BLaER1 (cell line): ENCODE data around the gene CBS.
"Not testable (repeated sequence)": the region's sequence is repeated elsewhere in the genome, so short reads cannot be mapped to it uniquely, and the experiment has no call there.

ENCODE experiments used
- H3K27ac ChIP-seq: shearing (Covaris generic); formaldehyde crosslinking; 2 replicates; pipeline ENCODE4 v1.8.1; 2022
- H3K27me3 ChIP-seq: shearing (Covaris generic); formaldehyde crosslinking; 2 replicates; pipeline ENCODE4 v1.8.1; 2022
- H3K36me3 ChIP-seq: shearing (Covaris generic); formaldehyde crosslinking; 2 replicates; pipeline ENCODE4 v1.8.1; 2022
- H3K4me1 ChIP-seq: shearing (Covaris generic); formaldehyde crosslinking; 2 replicates; pipeline ENCODE4 v1.8.1; 2022
- H3K4me2 ChIP-seq: shearing (Covaris generic); formaldehyde crosslinking; 2 replicates; pipeline ENCODE4 v1.8.1; 2022
- H3K4me3 ChIP-seq: shearing (Covaris generic); formaldehyde crosslinking; 2 replicates; pipeline ENCODE4 v1.8.1; 2022
- H3K9ac ChIP-seq: shearing (Covaris generic); formaldehyde crosslinking; 2 replicates; pipeline ENCODE4 v1.8.1; 2022
- H3K9me3 ChIP-seq: shearing (Covaris generic); formaldehyde crosslinking; 2 replicates; pipeline ENCODE4 v1.8.1; 2022
- H4K20me1 ChIP-seq: shearing (Covaris generic); formaldehyde crosslinking; 2 replicates; pipeline ENCODE4 v1.8.1; 2022

Gene CBS

DNA sequence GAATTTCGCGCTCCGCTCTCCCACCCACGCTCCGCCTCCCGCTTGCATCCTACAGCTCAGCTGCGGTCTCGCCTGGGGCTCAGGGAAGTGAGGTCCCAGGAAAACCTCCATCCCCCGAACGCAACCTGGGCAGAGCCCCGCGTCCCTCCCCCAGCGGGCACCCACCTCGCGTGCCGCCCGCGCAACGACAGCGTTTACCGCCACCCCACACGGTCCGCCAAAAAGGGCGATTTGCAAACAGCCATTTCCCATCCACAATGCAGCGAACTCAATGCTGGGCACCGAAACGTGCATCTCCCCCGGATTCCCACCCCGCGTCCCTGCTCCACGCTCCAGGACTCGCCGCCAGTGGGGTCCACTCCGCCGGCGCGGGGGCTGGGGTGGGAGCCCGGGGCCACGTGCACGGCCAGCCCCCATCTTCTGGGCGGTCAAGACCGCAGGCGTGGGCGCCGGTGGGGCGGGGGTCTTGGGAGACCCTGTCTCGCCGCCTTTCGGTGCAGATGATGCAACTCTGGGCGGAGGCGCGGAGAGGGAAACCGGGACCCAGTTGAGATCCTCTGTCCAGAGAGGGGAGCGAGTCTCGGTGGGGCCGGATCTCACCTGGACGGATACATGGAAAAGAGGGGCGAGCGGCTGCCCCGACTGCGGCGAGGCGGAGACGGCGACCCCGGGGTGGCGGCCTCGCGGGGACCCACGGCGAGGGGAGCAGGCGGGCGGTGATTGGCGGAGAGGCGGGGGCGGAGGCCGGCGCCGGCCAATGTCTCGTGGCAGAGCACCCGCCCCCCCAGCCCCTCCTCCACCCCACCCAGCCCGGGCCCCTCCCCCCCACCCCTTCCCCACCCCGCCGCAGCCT is at the start of gene CBS:
Gene CBS, minus strand, starts transcription at position 666 of the 853 bp plus-strand sequence. CDS start 3,642 bp downstream, outside the sequence.
- H3K27me3 ChIP-seq, H3K4me3 ChIP-seq, H3K9me3 ChIP-seq, H3K4me1 ChIP-seq, H3K4me2 ChIP-seq, H3K27ac ChIP-seq, H3K9ac ChIP-seq, H4K20me1 ChIP-seq, H3K36me3 ChIP-seq: not testable (repeated sequence)

DNA sequence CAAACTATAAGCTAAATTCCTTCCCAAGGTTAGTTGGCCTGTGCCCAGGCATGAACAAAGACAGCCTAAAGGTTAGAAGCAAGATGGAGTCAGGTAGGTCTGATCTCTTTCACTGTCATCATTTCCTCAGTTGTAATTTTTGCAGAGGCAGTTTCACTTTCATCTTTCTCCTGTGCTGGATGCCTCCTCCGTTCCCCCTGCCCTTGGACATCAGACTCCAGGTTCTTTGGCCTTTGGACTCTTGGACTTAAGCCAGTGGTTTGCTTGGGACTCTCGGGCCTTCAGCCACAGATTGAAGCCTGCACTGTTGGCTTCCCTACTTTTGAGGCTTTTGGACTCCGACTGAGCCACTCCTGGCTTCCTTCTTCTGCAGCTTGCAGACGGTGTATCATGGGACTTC is 40.3 kb upstream of the CBS start:
- not testable (repeated sequence) for H3K9me3 ChIP-seq, H3K36me3 ChIP-seq, H3K4me2 ChIP-seq, H3K9ac ChIP-seq, H4K20me1 ChIP-seq, H3K4me1 ChIP-seq, H3K4me3 ChIP-seq, H3K27me3 ChIP-seq, H3K27ac ChIP-seq

DNA sequence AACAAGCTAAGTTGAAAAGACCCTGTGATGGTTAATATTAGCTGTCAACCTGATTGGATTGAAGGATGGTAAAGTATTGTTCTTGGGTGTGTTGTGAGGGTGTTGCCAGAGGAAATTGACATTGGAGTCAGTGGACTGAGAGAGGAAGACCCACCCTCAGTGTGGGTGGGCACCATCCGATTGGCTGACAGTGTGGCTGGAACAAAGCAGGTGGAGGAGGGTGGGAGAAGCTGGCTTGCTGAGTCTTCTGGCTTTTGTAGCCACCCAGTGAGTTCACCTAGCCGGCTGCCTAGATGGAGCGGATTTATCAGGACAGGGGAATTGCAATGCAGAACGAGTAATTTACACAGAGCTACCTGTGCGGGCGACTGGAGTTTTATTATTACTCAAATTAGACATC is 38.8 kb upstream of the CBS start:
- not testable (repeated sequence) for H3K27me3 ChIP-seq, H3K9me3 ChIP-seq, H3K27ac ChIP-seq, H3K9ac ChIP-seq, H4K20me1 ChIP-seq, H3K4me1 ChIP-seq, H3K4me3 ChIP-seq, H3K36me3 ChIP-seq, H3K4me2 ChIP-seq

DNA sequence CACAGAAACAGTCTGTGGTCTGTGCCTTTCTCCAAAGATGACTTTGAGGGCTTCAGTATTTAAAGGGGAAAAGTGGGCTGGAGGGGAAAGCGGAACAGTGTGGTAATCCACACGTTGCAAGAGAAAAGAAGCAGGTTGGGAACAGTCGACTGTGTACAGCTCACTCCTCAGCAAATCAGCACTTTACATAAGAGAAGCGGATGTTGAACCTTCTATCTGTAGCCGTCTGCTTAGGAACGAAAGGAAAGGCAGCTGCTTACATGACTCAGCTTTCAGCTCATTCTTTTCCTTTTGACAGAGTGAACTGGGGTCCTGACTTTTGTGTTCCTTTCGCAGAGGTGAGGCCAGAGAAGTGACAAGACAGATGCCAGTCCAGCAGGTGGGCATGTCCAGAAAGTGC is 33.4 kb upstream of the CBS start:
- not testable (repeated sequence) for H3K9me3 ChIP-seq, H3K4me2 ChIP-seq, H3K9ac ChIP-seq, H3K4me3 ChIP-seq, H4K20me1 ChIP-seq, H3K27ac ChIP-seq, H3K27me3 ChIP-seq, H3K36me3 ChIP-seq, H3K4me1 ChIP-seq

DNA sequence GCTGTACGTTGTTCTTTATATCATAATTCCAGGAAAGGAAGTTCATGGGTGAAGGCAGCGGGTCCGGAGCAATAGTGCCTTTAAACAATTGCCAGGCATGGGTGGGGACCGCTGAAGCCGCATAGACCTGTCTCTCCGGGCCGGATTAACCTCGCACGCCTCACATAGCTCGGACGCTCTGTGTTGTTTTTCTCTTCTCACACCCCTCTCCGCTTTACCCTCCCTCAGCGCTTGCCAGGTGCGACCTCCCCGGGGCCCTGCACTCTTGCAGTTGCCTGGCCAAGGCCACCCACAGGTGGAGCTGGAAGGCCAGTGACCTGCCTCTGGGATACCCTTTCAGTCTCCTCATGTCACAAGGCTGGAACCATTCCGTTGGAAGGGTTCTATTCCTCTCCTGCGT is 32.5 kb upstream of the CBS start:
- not testable (repeated sequence) for H3K4me1 ChIP-seq, H3K9ac ChIP-seq, H3K4me3 ChIP-seq, H3K36me3 ChIP-seq, H4K20me1 ChIP-seq, H3K4me2 ChIP-seq, H3K27me3 ChIP-seq, H3K9me3 ChIP-seq, H3K27ac ChIP-seq

DNA sequence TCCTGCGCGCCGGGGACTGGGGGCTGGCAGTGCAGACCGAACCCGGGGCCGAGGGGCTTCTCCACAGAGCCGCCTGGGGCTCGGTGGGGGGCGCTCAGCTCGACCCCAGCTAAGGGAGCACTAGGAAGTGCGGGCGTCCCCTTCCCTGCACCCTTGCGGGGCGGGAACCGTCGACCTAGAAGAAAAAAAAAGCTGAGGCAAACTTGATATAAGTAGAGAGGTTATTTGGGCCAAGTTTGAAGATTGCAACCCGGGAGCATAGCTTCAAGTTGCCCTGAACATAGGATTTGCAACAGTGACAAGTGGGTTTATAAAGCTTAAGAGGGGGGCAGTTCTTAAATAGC is 32.1 kb upstream of the CBS start:
- not testable (repeated sequence) for H3K9me3 ChIP-seq, H3K36me3 ChIP-seq, H3K4me1 ChIP-seq, H4K20me1 ChIP-seq, H3K9ac ChIP-seq, H3K27ac ChIP-seq, H3K4me3 ChIP-seq, H3K4me2 ChIP-seq, H3K27me3 ChIP-seq

DNA sequence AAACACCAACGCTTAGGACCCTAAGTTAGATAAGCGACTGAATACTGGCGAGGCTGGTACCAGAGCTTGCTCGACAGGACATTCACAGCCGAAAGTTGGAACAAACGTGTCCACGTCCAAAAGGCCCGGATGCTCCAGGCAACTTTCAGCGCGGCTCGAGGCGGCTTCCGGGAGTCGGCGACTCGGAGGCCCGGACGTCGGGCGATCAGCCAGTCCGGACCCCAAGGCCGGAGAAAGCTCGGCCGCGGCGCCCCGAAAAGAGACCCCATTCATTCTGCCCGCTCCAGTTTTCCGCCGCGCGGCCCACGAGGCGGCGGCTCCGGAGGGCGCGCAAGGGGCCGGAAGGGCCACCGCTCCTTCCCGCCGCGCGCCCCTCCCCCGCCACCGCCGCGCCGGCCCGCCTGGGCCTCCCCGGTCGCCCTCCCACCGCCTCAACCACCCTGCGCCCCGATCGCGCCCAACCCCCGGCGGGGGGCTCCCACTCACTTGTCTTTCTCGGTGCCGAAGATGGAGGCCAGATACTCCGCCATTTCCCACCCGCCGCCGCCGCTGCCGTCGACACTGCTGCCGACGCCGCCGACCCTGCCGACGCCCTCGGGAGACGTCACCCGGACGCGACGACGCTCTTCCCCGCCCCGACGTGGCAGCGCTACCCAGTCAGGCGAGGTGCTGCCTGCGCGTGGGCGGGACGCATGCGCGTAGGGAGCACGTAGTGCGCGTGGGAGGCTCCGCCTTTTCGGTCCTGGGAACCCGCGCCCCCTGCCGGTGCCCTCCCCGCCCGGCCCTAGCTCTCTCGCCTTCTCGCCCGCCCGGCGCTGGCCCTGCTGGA is 31.5 kb upstream of the CBS start, which contains the start of gene U2AF1:
Gene U2AF1, minus strand, starts transcription at position 606 of the 829 bp plus-strand sequence. Its CDS starts 76 bp downstream, at position 530.
- not testable (repeated sequence) for H3K27ac ChIP-seq, H3K9ac ChIP-seq, H3K4me3 ChIP-seq, H3K27me3 ChIP-seq, H3K4me2 ChIP-seq, H3K36me3 ChIP-seq, H3K9me3 ChIP-seq, H3K4me1 ChIP-seq, H4K20me1 ChIP-seq

DNA sequence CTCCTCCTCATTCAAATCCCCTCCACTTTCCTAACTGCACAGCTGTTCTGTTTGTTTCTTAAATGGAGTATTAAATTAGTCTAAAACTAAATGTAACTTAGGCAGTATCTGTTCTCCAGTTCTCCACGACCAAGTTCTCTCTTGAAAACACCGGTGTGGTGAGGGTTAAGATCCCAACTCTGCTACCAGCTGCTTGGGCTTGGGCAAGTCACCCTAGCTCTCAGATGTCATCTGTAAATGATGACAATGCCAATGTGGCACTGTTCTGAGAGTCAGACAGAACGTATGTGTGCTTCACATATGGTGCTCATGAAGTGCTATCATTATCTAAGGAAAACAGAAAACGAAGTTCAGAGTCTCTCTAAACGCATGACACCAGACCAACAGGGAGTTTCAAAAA is 29.0 kb upstream of the CBS start:
- H3K27ac ChIP-seq, H3K9ac ChIP-seq, H3K4me1 ChIP-seq, H3K36me3 ChIP-seq, H3K4me2 ChIP-seq, H4K20me1 ChIP-seq, H3K9me3 ChIP-seq, H3K27me3 ChIP-seq, H3K4me3 ChIP-seq: not testable (repeated sequence)

DNA sequence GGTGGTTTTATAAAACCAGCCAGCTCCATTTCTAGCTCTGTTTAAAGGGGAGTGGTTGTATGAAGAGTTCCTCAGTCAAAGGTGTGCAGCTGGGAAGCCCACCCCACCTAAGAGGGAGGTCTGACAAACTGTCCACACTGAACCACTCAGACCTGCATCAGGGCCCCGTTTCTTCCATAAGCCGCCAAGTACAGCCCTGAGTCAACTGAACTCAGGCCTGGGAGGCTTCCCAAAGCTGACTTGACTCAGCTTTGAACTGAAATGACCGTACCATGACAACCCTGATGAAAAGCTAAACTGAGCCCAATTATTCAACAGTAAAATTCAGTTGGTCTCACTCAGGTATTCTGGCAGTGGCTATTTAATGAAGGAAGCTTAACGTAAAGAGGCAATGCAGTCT is 26.6 kb upstream of the CBS start:
- H3K4me2 ChIP-seq, H3K36me3 ChIP-seq, H3K4me3 ChIP-seq, H3K9ac ChIP-seq, H3K27ac ChIP-seq, H3K4me1 ChIP-seq, H3K9me3 ChIP-seq, H4K20me1 ChIP-seq, H3K27me3 ChIP-seq: not testable (repeated sequence)

DNA sequence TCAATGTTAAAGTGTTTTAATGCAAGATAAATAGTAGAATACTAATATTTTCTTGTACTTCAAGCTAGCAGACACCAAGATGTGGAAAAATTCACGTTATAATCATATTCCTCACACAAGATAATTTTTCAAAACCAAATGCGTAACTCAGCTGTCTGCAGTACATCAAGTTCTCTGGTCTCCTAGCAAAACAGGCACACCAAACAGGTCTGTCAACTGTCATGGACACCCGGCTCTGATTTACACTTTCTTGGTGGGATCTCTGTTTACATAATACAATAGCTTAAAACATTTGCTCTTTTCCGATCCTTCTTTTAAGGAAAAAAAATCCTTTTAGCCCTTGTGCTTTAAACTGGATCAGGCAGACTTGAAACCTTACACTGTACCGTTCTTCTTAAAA is 26.0 kb upstream of the CBS start:
- H3K27ac ChIP-seq, H3K9me3 ChIP-seq, H3K4me3 ChIP-seq, H4K20me1 ChIP-seq, H3K36me3 ChIP-seq, H3K4me2 ChIP-seq, H3K4me1 ChIP-seq, H3K9ac ChIP-seq, H3K27me3 ChIP-seq: not testable (repeated sequence)

DNA sequence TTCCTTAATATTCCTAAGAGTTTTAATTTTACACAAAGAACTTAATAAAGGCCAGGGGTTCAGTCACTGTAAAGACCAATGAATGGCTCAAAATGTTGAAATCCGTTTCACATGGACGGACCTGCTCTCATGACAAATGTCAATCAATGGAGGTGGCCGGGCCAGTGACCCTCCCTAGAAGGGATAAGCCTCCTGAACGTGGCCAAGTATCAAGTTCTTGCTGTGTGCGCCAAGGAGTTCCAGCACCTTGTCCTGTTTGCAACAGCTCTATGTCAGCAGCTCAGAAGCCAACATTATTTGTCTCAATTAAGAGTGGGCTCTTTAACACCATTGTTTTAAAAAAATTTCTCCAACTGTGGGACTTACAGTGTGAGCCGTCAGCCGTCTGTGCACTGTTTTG is 25.4 kb upstream of the CBS start:
- not testable (repeated sequence) for H3K27ac ChIP-seq, H4K20me1 ChIP-seq, H3K4me3 ChIP-seq, H3K36me3 ChIP-seq, H3K27me3 ChIP-seq, H3K9ac ChIP-seq, H3K9me3 ChIP-seq, H3K4me2 ChIP-seq, H3K4me1 ChIP-seq

DNA sequence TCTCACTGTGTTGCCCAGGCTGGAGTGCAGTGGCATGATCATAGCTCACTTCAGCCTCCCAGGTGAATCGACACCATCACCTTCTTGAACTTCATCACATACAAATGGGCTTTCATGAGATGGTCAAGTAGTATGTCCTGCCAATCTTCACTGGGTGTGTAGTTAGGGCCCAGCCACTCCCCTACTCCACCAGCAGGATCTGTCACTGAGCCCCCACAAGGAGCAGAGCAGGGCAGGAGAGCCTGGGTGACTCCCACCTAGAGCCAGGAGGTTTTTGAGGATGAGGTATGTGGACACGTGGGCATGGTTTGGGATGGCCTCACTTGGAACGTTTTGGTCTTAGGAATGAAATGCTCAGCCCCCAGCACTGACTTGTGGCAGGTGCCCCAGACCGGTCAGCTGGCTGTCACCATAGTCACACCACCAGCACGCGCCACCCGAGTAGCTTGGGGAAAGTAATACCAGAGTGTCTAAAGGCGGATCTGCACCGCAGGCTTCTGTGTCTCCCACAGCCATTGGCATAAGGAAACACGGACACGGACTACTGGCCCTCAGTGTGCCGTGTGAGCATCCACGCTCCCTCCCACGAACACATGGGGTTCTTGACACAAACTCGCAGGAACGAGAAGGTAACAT is 16.5 kb upstream of the CBS start:
- H3K27ac ChIP-seq, H3K4me1 ChIP-seq, H3K4me3 ChIP-seq, H3K9ac ChIP-seq, H3K27me3 ChIP-seq, H4K20me1 ChIP-seq, H3K9me3 ChIP-seq, H3K36me3 ChIP-seq, H3K4me2 ChIP-seq: not testable (repeated sequence)

DNA sequence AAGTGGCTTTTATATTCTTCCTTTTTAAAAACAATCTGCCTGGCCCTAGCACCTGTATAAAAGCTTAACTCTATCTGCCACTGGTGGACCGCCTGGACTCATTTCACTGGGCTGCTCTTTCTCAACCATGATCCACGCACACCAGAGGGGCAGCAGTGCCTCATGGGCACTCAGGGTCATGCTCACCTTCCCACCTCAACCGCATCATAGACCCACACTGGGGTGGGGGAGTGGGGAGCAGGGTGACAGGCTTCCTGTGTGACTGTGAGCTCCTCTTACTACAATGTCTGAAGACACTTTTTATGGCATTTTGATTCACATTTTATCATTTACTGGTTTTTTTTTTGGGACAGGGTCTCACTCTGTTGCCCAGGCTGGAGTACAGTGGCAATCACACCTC is 15.3 kb upstream of the CBS start:
- H3K27me3 ChIP-seq, H3K9me3 ChIP-seq, H3K4me3 ChIP-seq, H3K27ac ChIP-seq, H3K9ac ChIP-seq, H3K4me2 ChIP-seq, H3K4me1 ChIP-seq, H4K20me1 ChIP-seq, H3K36me3 ChIP-seq: not testable (repeated sequence)

DNA sequence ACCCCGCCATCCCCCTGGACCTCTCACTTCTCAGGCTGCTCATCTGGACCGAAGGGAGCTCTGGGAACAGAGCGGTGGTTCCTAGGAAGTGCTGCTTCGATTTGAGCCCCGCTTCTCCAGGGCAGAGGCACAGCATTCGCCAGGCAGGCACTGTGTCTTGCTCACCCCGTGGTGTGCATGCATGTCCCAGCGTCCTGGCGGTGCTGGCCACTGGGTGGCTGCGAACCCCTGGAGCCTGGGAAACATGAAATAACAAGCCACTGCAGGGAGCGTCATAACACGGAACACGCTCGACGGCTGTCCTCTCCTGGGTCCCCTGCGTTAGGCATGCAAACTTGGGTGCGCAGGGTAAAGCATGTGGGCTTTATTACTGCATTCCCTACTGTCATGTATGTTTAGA is 13.8 kb upstream of the CBS start:
- H4K20me1 ChIP-seq, H3K27ac ChIP-seq, H3K36me3 ChIP-seq, H3K9ac ChIP-seq, H3K4me2 ChIP-seq, H3K4me3 ChIP-seq, H3K4me1 ChIP-seq, H3K9me3 ChIP-seq, H3K27me3 ChIP-seq: not testable (repeated sequence)
